ENCODE results near the gene SLC26A8.
"Not testable (repeated sequence)": the region's sequence is repeated elsewhere in the genome, so short reads cannot be mapped to it uniquely, and the experiment has no call there.

Gene SLC26A8

GRCh38 chr6:35984701-35985100 lies 39.7 kb downstream of the SLC26A8 start:
- DNase-seq: no peak

- DNase-seq: no peak
Measured at GRCh38 chr6:35980991-35981645, 43.3 kb downstream of the SLC26A8 start.

GRCh38 chr6:35980126-35980525 lies 44.3 kb downstream of the SLC26A8 start:
- DNase-seq: not testable (repeated sequence)

- no peak for DNase-seq
Measured at GRCh38 chr6:35977308-35977707, 47.1 kb downstream of the SLC26A8 start.

- no peak for DNase-seq
Measured at GRCh38 chr6:35973670-35974222, 50.7 kb downstream of the SLC26A8 start.

- DNase-seq: no peak
Measured at GRCh38 chr6:35972471-35973367, 51.7 kb downstream of the SLC26A8 start.

- DNase-seq: no peak
Measured at GRCh38 chr6:35970181-35970580, 54.3 kb downstream of the SLC26A8 start.

GRCh38 chr6:35969646-35970045 lies 54.8 kb downstream of the SLC26A8 start:
- no peak for DNase-seq

GRCh38 chr6:35968821-35969220 lies 55.6 kb downstream of the SLC26A8 start:
- DNase-seq: no peak

GRCh38 chr6:35967076-35967774 lies 57.2 kb downstream of the SLC26A8 start:
- DNase-seq: no peak

GRCh38 chr6:35962779-35963560 lies 61.5 kb downstream of the SLC26A8 start:
- DNase-seq: no peak

GRCh38 chr6:35960187-35960586 lies 64.3 kb downstream of the SLC26A8 start:
- no peak for DNase-seq

GRCh38 chr6:35955970-35956369 lies 68.5 kb downstream of the SLC26A8 start:
- DNase-seq: no peak

- DNase-seq: no peak
Measured at GRCh38 chr6:35955521-35955920, 68.9 kb downstream of the SLC26A8 start.

- no peak for DNase-seq
Measured at GRCh38 chr6:35955071-35955470, 69.4 kb downstream of the SLC26A8 start.

GRCh38 chr6:35954333-35954732 lies 70.1 kb downstream of the SLC26A8 start:
- no peak for DNase-seq

- DNase-seq: no peak
Measured at GRCh38 chr6:35948725-35949124, 75.7 kb downstream of the SLC26A8 start.

GRCh38 chr6:35945650-35946025 lies 78.8 kb downstream of the SLC26A8 start:
- DNase-seq: no peak

GRCh38 chr6:35943390-35943789 lies 81.1 kb downstream of the SLC26A8 start:
- no peak for DNase-seq

- no peak for DNase-seq
Measured at GRCh38 chr6:35942355-35942754, 82.1 kb downstream of the SLC26A8 start.

- not testable (repeated sequence) for DNase-seq
Measured at GRCh38 chr6:35941170-35941569, 83.3 kb downstream of the SLC26A8 start.

GRCh38 chr6:35940014-35940413 lies 84.4 kb downstream of the SLC26A8 start:
- DNase-seq: not testable (repeated sequence)

Measured in bone marrow (tissue), 2 donors.